ENCODE measurements around the gene GALNT17. TPM values are rescaled to one million over a fixed set of nuclear protein-coding genes. Genes with fewer than 3 reads are reported as not detected.
A peak's percentile ranks its signal among the peaks of the same experiment; 100 is the strongest.

Gene GALNT17
- total RNA-seq, 2 donors from 2014 or later: 0.35 to 2.4 TPM

- ATAC-seq (no peak), DNase-seq (no peak)
- intact Hi-C loops (cut with DNase I): no loop called here
Observed at GRCh38 chr7:71354716-71355115, 222.8 kb downstream of the GALNT17 start.

- ATAC-seq: no peak
- intact Hi-C loops (cut with DNase I): no loop called here
- no peak for DNase-seq
Observed at GRCh38 chr7:71361451-71362032, 229.6 kb downstream of the GALNT17 start.

DNA sequence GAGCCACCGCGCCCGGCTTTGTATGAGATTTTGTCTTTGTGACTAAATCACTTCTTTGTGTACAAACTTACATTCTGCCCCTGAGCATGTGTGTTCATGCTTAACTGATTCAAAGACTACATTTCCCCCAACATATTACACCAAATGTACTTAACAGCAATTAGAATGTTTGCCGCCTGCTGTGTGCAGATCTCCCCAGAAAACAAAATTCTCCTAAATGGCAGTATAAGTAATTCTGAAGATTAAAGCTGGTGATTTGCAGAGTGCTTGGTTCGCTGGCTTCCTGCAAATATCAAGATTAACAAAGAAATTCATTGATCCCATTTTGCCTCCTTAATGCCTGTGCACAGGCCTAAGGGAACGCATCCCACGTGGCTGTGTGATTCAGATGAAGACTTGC is 230.3 kb downstream of the GALNT17 start:
- intact Hi-C loops (cut with DNase I): no loop called here
- DNase-seq: no peak
- ATAC-seq: no peak

- no peak for ATAC-seq
- intact Hi-C loops (cut with DNase I): no loop called here
Observed at GRCh38 chr7:71363223-71363622, 231.3 kb downstream of the GALNT17 start.

GRCh38 chr7:71363627-71364026 is 231.7 kb downstream of the GALNT17 start:
- ATAC-seq (no peak), DNase-seq (no peak)
- intact Hi-C loops (cut with DNase I): no loop called here

More at GRCh38 chr7:71363223-71363622, 231.3 kb downstream of the GALNT17 start:
- DNase-seq: no peak

DNA sequence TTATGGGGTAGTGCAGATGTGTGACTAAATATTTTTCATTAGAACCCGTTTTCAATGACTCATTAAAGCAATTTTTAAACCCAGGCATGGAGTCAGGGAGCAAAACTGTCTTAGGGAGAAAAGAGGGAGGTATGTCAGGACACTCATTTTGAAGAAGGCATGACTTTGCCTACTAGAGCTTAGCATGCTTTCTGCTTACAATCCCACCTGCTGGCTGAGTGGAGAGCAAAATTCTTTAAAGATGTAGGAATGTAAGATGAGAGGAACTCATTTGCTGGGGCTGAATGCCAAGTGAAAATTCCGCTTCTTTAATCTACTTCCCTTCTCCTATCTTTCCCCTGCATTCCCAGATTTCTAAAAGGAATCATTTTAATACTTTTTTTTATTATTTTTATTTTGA is 232.6 kb downstream of the GALNT17 start:
- intact Hi-C loops (cut with DNase I): no loop called here
- ATAC-seq: no peak
- DNase-seq: no peak

- intact Hi-C loops (cut with DNase I): no loop called here
- no peak for DNase-seq
- ATAC-seq: no peak
Observed at GRCh38 chr7:71372991-71373390, 241.0 kb downstream of the GALNT17 start.

DNA sequence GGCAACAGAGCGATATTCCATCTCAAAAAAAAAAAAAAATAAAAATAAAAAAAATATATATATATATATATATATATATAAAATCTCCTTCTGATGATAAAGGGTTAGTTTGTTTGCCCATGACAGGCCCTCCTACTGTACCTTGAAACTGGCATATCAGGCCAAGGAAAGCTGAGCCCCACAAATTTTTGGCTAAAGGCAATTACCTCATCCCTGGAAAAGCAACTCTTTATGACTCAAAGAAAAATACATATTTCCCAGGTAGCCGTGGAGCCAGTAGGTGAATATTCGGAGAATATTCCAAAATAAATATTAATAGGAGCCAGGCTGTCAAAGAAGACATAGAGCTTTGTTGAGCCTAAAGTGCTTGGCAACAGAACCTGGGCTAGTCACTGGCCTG is 245.1 kb downstream of the GALNT17 start:
- ATAC-seq (no peak), DNase-seq (no peak)
- intact Hi-C loops (cut with DNase I): no loop called here

- intact Hi-C loops (cut with DNase I): no loop called here
- ATAC-seq (no peak), DNase-seq (no peak)
Observed at GRCh38 chr7:71377469-71377868, 245.5 kb downstream of the GALNT17 start.

GRCh38 chr7:71384094-71384493 is 252.2 kb downstream of the GALNT17 start:
- no peak for DNase-seq
- intact Hi-C loops (cut with DNase I): no loop called here
- ATAC-seq: no peak

DNA sequence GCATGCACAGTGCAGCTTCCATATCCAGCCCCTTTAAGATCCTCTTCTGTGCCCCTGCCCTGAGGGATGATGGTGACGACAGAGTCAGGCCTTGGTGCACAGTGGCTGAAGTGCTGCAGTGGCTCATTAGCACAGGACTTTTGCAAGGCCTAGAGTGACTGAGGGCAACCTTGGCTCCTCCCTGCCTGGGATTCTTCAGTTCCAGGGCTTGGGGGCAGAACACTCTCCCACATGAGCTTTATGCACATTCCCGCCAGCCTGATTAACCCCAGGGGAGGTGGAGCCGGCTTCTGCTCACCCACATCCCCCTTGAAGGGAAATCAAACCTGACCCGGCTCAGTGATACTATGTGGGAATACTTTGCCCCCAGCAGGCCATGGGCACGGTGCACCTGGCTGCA is 253.4 kb downstream of the GALNT17 start:
- ATAC-seq (no peak), DNase-seq (no peak)
- intact Hi-C loops (cut with DNase I): no loop called here

- DNase-seq (no peak), ATAC-seq (no peak)
- intact Hi-C loops (cut with DNase I): no loop called here
Observed at GRCh38 chr7:71386152-71386785, 254.3 kb downstream of the GALNT17 start.

DNA sequence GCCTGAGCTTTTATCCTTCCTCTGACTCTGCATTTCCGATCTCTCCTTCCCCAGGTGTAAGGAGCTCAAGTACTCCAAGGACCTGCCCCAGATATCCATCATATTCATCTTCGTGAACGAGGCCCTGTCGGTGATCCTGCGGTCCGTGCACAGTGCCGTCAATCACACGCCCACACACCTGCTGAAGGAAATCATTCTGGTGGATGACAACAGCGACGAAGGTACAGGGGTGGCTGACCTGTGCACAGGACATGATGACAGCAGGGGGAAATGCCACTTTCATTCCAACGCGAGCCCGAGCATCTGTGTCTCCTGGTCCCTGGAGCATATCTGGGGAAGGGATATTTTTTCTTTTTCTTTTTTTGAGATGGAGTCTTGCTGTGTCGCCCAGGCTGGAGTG is 256.2 kb downstream of the GALNT17 start:
- intact Hi-C loops (cut with DNase I): no loop called here
- ATAC-seq (no peak), DNase-seq (no peak)

DNA sequence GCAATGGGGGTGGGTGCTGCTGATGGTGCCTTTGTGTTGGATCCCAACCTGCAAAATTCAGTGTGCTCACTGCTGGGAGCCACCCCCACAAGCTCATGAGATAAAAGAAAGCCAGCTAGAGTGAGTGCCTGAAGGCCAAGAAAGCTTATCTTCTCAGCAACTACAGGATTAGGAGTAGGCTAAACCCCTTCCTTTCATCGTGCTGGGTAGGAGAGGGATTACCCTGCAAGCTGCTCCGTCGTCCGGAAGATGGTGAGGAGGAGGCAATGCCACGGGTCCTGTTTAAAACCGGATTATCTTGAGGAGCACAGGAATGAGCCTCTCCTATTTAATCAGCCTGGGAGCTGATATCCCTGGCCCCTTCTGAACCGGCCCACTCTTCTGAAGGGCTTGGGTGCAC is 258.0 kb downstream of the GALNT17 start:
- no peak for ATAC-seq
- DNase-seq: no peak
- intact Hi-C loops (cut with DNase I): no loop called here

DNA sequence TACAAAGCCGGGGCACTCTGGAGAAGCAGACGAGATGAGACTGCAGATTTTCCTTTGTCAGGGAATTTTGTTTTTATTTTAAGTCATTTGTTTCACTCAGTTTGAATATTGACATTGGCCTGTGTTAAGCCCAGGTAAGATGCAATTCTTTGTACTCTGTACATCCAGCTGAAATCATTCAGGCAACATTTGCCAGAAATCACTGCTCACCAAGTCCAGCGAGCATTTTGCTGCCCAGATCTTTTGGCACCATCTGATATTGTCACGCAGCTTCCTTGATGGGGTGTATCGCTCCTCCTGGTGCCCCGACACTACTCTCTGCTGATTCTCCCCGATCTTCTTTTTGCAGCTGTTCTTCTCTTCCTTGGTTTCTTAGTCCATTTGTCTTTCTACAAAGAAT is 261.7 kb downstream of the GALNT17 start:
- DNase-seq (no peak), ATAC-seq (no peak)
- intact Hi-C loops (cut with DNase I): no loop called here

DNA sequence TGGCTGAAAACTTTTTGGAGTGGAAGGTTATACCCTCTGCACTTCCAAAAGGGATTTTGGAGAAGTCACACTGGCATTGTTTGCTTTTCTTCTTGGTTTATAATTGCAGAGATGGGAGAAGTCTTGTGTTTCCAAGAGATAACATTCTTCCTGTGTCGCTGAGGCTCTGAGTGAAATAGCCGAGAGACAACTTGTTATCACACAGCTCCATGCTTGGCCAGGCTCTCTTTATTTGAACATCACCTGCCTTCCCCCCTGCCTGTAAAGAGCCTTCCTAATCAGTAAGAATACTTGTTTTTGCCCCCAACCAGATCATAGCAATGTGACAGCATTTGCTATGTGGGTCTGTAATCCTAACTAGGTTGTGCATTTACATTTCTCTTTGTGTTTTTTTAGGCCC is 270.7 kb downstream of the GALNT17 start:
- DNase-seq (no peak), ATAC-seq (no peak)
- intact Hi-C loops (cut with DNase I): no loop called here

GRCh38 chr7:71403202-71403946 is 271.4 kb downstream of the GALNT17 start:
- ATAC-seq (no peak), DNase-seq (no peak)
- intact Hi-C loops (cut with DNase I): no loop called here

DNA sequence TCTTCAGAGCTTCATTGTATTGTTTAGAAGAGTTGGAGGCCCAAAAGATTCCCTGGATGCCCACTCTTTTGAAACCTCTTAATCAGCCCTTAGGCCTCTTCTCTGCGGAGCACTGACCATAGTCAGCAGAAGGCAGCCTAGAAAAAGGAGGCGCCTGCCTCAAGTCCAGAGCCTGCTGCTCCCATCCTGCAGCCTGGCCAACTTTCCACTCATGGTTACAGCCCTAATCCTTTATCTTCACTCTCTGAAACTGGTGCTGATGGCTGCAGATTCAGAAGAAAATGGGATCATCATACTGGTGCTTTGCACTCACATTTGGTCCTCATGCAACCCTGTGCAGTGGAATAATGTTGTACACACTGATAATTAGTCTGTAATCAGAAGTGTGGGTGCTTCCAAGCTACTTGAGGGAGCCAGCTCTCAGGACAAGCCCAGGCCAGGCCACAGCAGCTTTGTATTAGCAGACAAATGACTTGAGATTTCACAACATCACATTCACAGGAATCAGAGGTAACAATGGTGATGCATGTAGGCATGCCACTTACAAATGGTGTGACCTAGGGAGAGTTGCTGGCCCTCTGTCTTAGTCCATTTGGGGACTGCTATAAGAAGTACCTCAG is 272.9 kb downstream of the GALNT17 start:
- ATAC-seq: no peak
- intact Hi-C loops (cut with DNase I): no loop called here
- DNase-seq: no peak

DNA sequence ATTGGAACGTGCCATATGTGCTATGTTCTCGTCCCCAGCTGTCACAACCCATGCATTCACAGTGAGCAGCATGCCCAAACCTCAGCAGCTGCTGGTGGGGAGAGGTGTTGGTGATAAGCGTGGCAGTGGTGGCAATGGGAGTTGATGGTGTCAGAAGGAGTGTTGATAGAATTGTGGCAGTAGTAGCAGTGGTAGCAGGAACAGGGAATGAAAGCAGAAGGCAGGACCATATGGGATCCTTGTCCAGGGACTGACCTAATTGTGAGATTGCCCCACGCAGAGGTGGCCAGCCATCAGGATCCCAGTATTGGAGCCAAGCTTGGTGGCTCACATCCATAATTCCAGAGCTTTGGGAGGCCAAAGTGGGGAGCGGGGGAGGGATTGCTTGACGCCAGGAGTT is 276.3 kb downstream of the GALNT17 start:
- intact Hi-C loops (cut with DNase I): no loop called here
- ATAC-seq: peak; percentile 95 to 97
- DNase-seq: peak; percentile 58

- ATAC-seq: no peak
- intact Hi-C loops (cut with DNase I): no loop called here
Observed at GRCh38 chr7:71409550-71410157, 277.7 kb downstream of the GALNT17 start.

More at GRCh38 chr7:71409550-71410157, 277.7 kb downstream of the GALNT17 start:
- no peak for DNase-seq

Measured in left cardiac atrium (tissue), 4 donors.